PC-3 (cell line): ENCODE measurements around the gene UGT1A7. TPM values are rescaled to one million over a fixed set of nuclear protein-coding genes. Genes with fewer than 3 reads are reported as not detected.

Source experiments
- ATAC-seq: fragments of 200-7000 bp; cut with Tn5 transposase; 2 replicates; pipeline ENCODE4 v1.9.1; 2020; ENCODE audit warnings: mild to moderate bottlenecking, moderate library complexity
- BruUV-seq: library from RNA; stranded (reverse); fragments of 400-500 nt; replicated peaks from 2 replicates; lab custom pipeline; 2021; lab: Mats Ljungman, UMichigan
- CTCF ChIA-PET: fragments of 300-600 bp; sonication (Branson Sonifier 250); formaldehyde crosslinking; loops from one replicate; lab custom pipeline; 2022; ENCODE audit warnings: antibody characterized with exemption; lab: Charles Lee
- POLR2A ChIA-PET: fragments of 300-600 bp; sonication (Branson Sonifier 250); formaldehyde crosslinking; loops from one replicate; lab custom pipeline; 2022; ENCODE audit warnings: antibody characterized with exemption; ENCODE audit not compliant: unreplicated experiment; lab: Charles Lee
- DNase-seq: peaks from one replicate; pipeline ENCODE4 v3.0.0-alpha.2; 2015
- H2AFZ ChIP-seq: fragments of 300-600 bp; sonication (generic); 2 replicates; pipeline ENCODE4 v1.6.0; 2016; ENCODE audit warnings: antibody characterized with exemption, low read length
- H3F3A ChIP-seq: fragments of 300-600 bp; sonication (generic); one replicate; pipeline ENCODE4 v1.6.0; 2017; ENCODE audit warnings: antibody characterized with exemption, low read length, control low read depth, mild to moderate bottlenecking; ENCODE audit not compliant: unreplicated experiment
- H3K27ac ChIP-seq: fragments of 300-600 bp; sonication (generic); 2 replicates; pipeline ENCODE4 v1.5.1; 2016; ENCODE audit warnings: mild to moderate bottlenecking, low read length
- H3K27me3 ChIP-seq: fragments of 300-600 bp; sonication (generic); 2 replicates; pipeline ENCODE4 v1.6.1; 2016; ENCODE audit warnings: low read length, mixed read lengths
- H3K36me3 ChIP-seq: fragments of 300-600 bp; sonication (generic); 2 replicates; pipeline ENCODE4 v1.6.1; 2016; ENCODE audit warnings: low read depth, mixed run types, low read length, mixed read lengths
- H3K4me1 ChIP-seq: fragments of 300-600 bp; sonication (generic); 2 replicates; pipeline ENCODE4 v1.5.1; 2016; ENCODE audit warnings: low read length; ENCODE audit not compliant: insufficient read depth
- H3K4me2 ChIP-seq: fragments of 300-600 bp; sonication (generic); 2 replicates; pipeline ENCODE4 v1.6.0; 2016; ENCODE audit warnings: low read length
- H3K4me3 ChIP-seq: fragments of 300-600 bp; sonication (generic); 2 replicates; pipeline ENCODE4 v1.5.1; 2016; ENCODE audit warnings: mild to moderate bottlenecking, low read length, mixed read lengths
- H3K79me2 ChIP-seq: fragments of 300-600 bp; sonication (generic); 2 replicates; pipeline ENCODE4 v1.6.1; 2017; ENCODE audit warnings: low read length, mixed read lengths
- H3K9ac ChIP-seq: fragments of 300-600 bp; sonication (generic); 2 replicates; pipeline ENCODE4 v1.6.0; 2016; ENCODE audit warnings: mild to moderate bottlenecking, low read length
- H3K9me2 ChIP-seq: fragments of 300-600 bp; sonication (generic); replicated peaks from 2 replicates; pipeline ENCODE4 v1.6.1; 2016; ENCODE audit warnings: mixed run types, low read length, mixed read lengths
- H3K9me3 ChIP-seq: fragments of 300-600 bp; sonication (generic); 2 replicates; pipeline ENCODE4 v1.6.1; 2016; ENCODE audit warnings: low read length, mixed read lengths
- H4K20me1 ChIP-seq: fragments of 300-600 bp; sonication (generic); 2 replicates; pipeline ENCODE4 v1.6.1; 2016; ENCODE audit warnings: low read length, mixed read lengths
- CTCF ChIP-seq: fragments of 300-600 bp; sonication (generic); conservative IDR thresholded peaks from 2 replicates; pipeline ENCODE4 v1.5.1; 2017; ENCODE audit warnings: antibody characterized with exemption, low read depth, mild to moderate bottlenecking, low read length
- EZH2 ChIP-seq: fragments of 300-600 bp; sonication (generic); IDR thresholded peaks from one replicate; pipeline ENCODE4 v1.6.1; 2017; ENCODE audit warnings: antibody characterized with exemption, mild to moderate bottlenecking, low read length; ENCODE audit not compliant: unreplicated experiment
- EZH2phosphoT487 ChIP-seq: fragments of 300-600 bp; sonication (generic); IDR thresholded peaks from 2 replicates; pipeline ENCODE4 v1.6.1; 2018; ENCODE audit warnings: mild to moderate bottlenecking, antibody characterized with exemption, low read length, borderline replicate concordance
- intact Hi-C: fragments of 100-400 bp; cut with micrococcal nuclease; formaldehyde crosslinking; loops from 2 replicates; pipeline ENCODE4 v1.9.0; 2023
- total RNA-seq: library from RNA; depleted of rRNA; stranded (reverse); fragments of >200 nt; gene quantifications from 2 replicates; pipeline ENCODE4 v1.2.3, GENCODE V29; 2014

Gene UGT1A7
- total RNA-seq, 1 experiment from 2014 or later: not detected

GRCh38 chr2:233811732-233812131, 130.0 kb downstream of the UGT1A7 start:
- no peak overlapping the region for H3K4me3 ChIP-seq
- no peaks in the 10 kb centered on the region for H4K20me1 ChIP-seq
- H3K36me3 ChIP-seq: no peaks in the 10 kb centered on the region
- TF ChIP-seq EZH2: no peak
- TF ChIP-seq CTCF: no peak
- no peak for TF ChIP-seq EZH2phosphoT487
- DNase-seq (no peak), ATAC-seq (no peak)
- ChIA-PET POLR2A (no interaction called here), CTCF (no interaction called here)
- no TSS peak for BruUV-seq
- H3K9ac ChIP-seq: no peak overlapping the region
- no peak overlapping the region for H2AFZ ChIP-seq
- H3K27ac ChIP-seq: no peak overlapping the region
- intact Hi-C loops: no loop called here
- H3K4me2 ChIP-seq: no peak overlapping the region
- no peaks in the 10 kb centered on the region for H3K4me1 ChIP-seq
- no peaks in the 10 kb centered on the region for H3K27me3 ChIP-seq
- no peaks in the 10 kb centered on the region for H3K79me2 ChIP-seq
- no peaks in the 10 kb centered on the region for H3K9me2 ChIP-seq
- no peaks in the 10 kb centered on the region for H3F3A ChIP-seq
- H3K9me3 ChIP-seq: no peaks in the 10 kb centered on the region

GRCh38 chr2:233813236-233814055, 131.7 kb downstream of the UGT1A7 start:
- no peaks in the 10 kb centered on the region for H3K36me3 ChIP-seq
- CTCF ChIA-PET: no interaction called here
- no peak for TF ChIP-seq EZH2
- no peak for TF ChIP-seq CTCF
- no peak for TF ChIP-seq EZH2phosphoT487
- ATAC-seq: no peak
- no peaks in the 10 kb centered on the region for H3K4me1 ChIP-seq
- POLR2A ChIA-PET: no interaction called here
- no peaks in the 10 kb centered on the region for H3K9me2 ChIP-seq
- H3F3A ChIP-seq: no peaks in the 10 kb centered on the region
- H2AFZ ChIP-seq: no peak overlapping the region
- no peak overlapping the region for H3K4me2 ChIP-seq
- intact Hi-C loops: loop anchor here (2.0 kb wide), 1 partner anchor 55 kb away; no protein-coding TSS in a partner anchor
- no peaks in the 10 kb centered on the region for H3K79me2 ChIP-seq
- no peaks in the 10 kb centered on the region for H3K27me3 ChIP-seq
- H3K4me3 ChIP-seq: no peak overlapping the region
- BruUV-seq: no TSS peak
- no peak for DNase-seq
- H4K20me1 ChIP-seq: no peaks in the 10 kb centered on the region
- no peaks in the 10 kb centered on the region for H3K9me3 ChIP-seq
- H3K27ac ChIP-seq: no peak overlapping the region
- H3K9ac ChIP-seq: no peak overlapping the region
